Adrenal gland (tissue), 12 donors: ENCODE measurements around the gene FGF19. TPM values are rescaled to one million over a fixed set of nuclear protein-coding genes. Genes with fewer than 3 reads are reported as not detected.

ENCODE experiments used
- DNase-seq, 7 donors: peaks; one replicate each; pipeline ENCODE4 v3.0.0-alpha.2; 2019 to 2020
- H3K27ac ChIP-seq, 5 donors: fragments of 200-600 bp; sonication (generic) in 4 of 5; 1 replicate in 3 of 5; 2 replicates in 2 of 5; pipeline versions ENCODE4 v1.5.1 to v1.8.0; 2016 to 2020; ENCODE audit warnings: mild to moderate bottlenecking in 1 of 5
- H3K27me3 ChIP-seq: fragments of 200-600 bp; 2 replicates; pipeline ENCODE4 v1.8.0; 2021
- H3K36me3 ChIP-seq, 2 donors: fragments of 200-600 bp; replicated peaks in 1 of 2; 1 replicate in 1 of 2; 2 replicates in 1 of 2; pipeline versions ENCODE4 v1.5.1 to v1.8.0; 2018 to 2022
- H3K4me1 ChIP-seq, 2 donors: fragments of 200-600 bp; replicated peaks in 1 of 2; 1 replicate in 1 of 2; 2 replicates in 1 of 2; pipeline versions ENCODE4 v1.5.1 to v1.8.0; 2018 to 2021
- H3K4me3 ChIP-seq, 4 donors: fragments of 200-600 bp; sonication (generic) in 3 of 4; one replicate each; pipeline ENCODE4 v1.5.1; 2016 to 2018
- H3K9me3 ChIP-seq, 3 donors: fragments of 200-600 bp; sonication (generic) in 1 of 3; replicated peaks in 1 of 3; 1 replicate in 2 of 3; 2 replicates in 1 of 3; pipeline versions ENCODE4 v1.5.1 to v1.8.0; 2016 to 2021
- CTCF ChIP-seq, 6 experiments: fragments of 450-650 bp in 4 of 6; fragments of 200-600 bp in 2 of 6; sonication (generic) in 1 of 6; IDR thresholded peaks; 1 replicate in 5 of 6; 2 replicates in 1 of 6; pipeline versions ENCODE4 v1.5.1 to v1.8.0; 2016 to 2021; ENCODE audit warnings: antibody characterized with exemption in 6 of 6, mild to moderate bottlenecking in 2 of 6, moderate library complexity in 1 of 6
- POLR2A ChIP-seq, 2 donors: fragments of 450-650 bp; IDR thresholded peaks; one replicate each; pipeline ENCODE4 v1.6.1; 2017; ENCODE audit warnings: antibody characterized with exemption in 2 of 2, mild to moderate bottlenecking in 2 of 2, moderate library complexity in 1 of 2
- WGBS, 4 donors: extraction: QIAGEN DNeasy Blood & Tissue Kit in 2 of 4; methylation state at CpG; one replicate each; pipeline versions ENCODE4 v1.1.5 to v1.1.7; 2013 to 2017; 5-methylcytosine and 5-hydroxymethylcytosine counted together
- intact Hi-C, 2 donors: fragments of 100-400 bp; cut with DNase I; formaldehyde crosslinking; loops; one replicate each; pipeline versions ENCODE4 v1.14.1 to v1.15.0; 2022 to 2023
- polyA plus RNA-seq, 3 donors: library from polyadenylated mRNA; stranded (reverse); fragments of 200-250 nt in 2 of 3; fragments of 350-450 nt in 1 of 3; fragmentation: Illumina TruSeq in 1 of 3; extraction: RNeasy Lipid Tissue Mini Kit (QIAGEN cat#74804) in 1 of 3; gene quantifications; one replicate each; pipeline ENCODE4 v1.2.3, GENCODE V29; 2013 to 2014
- total RNA-seq, 9 donors: library from RNA; depleted of rRNA in 4 of 9; stranded (reverse); fragments of >200 nt in 4 of 9; fragments of 120-200 nt in 1 of 9; fragmentation: NEBNext Ultra II Directional in 1 of 9; extraction: Animal tissue kit (Norgen Biotek cat#: 25700) in 1 of 9; gene quantifications; one replicate each; pipeline versions ENCODE4 v1.1.0 to v1.2.4, GENCODE V29; 2013 to 2023
- donor health status: healthy with polysubstance abuse.
- donor health status: Bipolar disorder and iron deficiency.
- donor health status: DM: yes; HTN: yes; CAD: no.
- donor health status: DM: no; HTN: no; CAD: no.
- donor health status: DM: no; HTN: no; CAD: no.
- donor health status: DM: yes; HTN: yes; CAD: no.

The FGF19 gene
- total and polyA plus RNA-seq, 12 donors: not detected

GRCh38 chr11:69682221-69682620, 21.6 kb downstream of the FGF19 start:
- TF ChIP-seq POLR2A (IDR thresholded peaks at IDR 0.05): no peak
- TF ChIP-seq CTCF (IDR thresholded peaks at IDR 0.05): no peak
- H3K4me3 ChIP-seq: no peak overlapping the region
- DNase-seq: no peak
- H3K27me3 ChIP-seq: no peaks in the 10 kb centered on the region
- H3K4me1 ChIP-seq: no peaks in the 10 kb centered on the region
- H3K9me3 ChIP-seq: no peaks in the 10 kb centered on the region
- 76 to 86% (median 81%) methylated on average over 6 of the region's 6 CpGs for WGBS, 4 donors
- intact Hi-C loops: no loop called here
- no peak overlapping the region for H3K27ac ChIP-seq
- H3K36me3 ChIP-seq: no peaks in the 10 kb centered on the region

DNA sequence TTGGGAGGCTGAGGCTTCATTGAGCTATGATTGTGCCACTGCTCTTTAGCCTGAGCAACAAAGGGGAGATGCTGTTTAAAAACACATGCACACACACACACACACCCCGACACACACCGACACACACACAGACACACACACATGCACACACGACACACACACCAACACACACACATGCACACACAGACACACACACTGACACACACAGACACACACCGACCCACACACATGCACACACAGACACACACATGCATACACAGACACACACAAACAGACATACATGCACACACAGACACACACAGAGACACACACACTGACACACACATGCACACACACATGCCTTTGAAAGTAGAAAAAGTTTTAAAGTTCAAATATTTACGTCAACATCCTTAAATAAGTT, 23.1 kb downstream of the FGF19 start:
- no peaks in the 10 kb centered on the region for H3K27me3 ChIP-seq
- H3K4me3 ChIP-seq: no peak overlapping the region
- no peaks in the 10 kb centered on the region for H3K36me3 ChIP-seq
- intact Hi-C loops: no loop called here
- no peak for TF ChIP-seq POLR2A (IDR thresholded peaks at IDR 0.05)
- no peak for TF ChIP-seq CTCF (IDR thresholded peaks at IDR 0.05)
- 75 to 93% (median 88%) methylated on average over 4 to 5 of the region's 5 CpGs for WGBS, 4 donors
- no peaks in the 10 kb centered on the region for H3K4me1 ChIP-seq
- no peaks in the 10 kb centered on the region for H3K9me3 ChIP-seq
- DNase-seq: no peak
- H3K27ac ChIP-seq: no peak overlapping the region

GRCh38 chr11:69677749-69678148, 26.1 kb downstream of the FGF19 start:
- no peaks in the 10 kb centered on the region for H3K9me3 ChIP-seq
- intact Hi-C loops: no loop called here
- DNase-seq: no peak
- H3K4me1 ChIP-seq: peaks cover 11 to 16% of the 10 kb centered on the region in 2 donors
- TF ChIP-seq POLR2A (IDR thresholded peaks at IDR 0.05) (no peak), CTCF (IDR thresholded peaks at IDR 0.05) (no peak)
- H3K27me3 ChIP-seq: no peaks in the 10 kb centered on the region
- no peak overlapping the region for H3K4me3 ChIP-seq
- H3K27ac ChIP-seq: no peak overlapping the region
- H3K36me3 ChIP-seq: no peaks in the 10 kb centered on the region
- 52 to 68% (median 58%) methylated on average over 2 of the region's 2 CpGs for WGBS, 4 donors

DNA sequence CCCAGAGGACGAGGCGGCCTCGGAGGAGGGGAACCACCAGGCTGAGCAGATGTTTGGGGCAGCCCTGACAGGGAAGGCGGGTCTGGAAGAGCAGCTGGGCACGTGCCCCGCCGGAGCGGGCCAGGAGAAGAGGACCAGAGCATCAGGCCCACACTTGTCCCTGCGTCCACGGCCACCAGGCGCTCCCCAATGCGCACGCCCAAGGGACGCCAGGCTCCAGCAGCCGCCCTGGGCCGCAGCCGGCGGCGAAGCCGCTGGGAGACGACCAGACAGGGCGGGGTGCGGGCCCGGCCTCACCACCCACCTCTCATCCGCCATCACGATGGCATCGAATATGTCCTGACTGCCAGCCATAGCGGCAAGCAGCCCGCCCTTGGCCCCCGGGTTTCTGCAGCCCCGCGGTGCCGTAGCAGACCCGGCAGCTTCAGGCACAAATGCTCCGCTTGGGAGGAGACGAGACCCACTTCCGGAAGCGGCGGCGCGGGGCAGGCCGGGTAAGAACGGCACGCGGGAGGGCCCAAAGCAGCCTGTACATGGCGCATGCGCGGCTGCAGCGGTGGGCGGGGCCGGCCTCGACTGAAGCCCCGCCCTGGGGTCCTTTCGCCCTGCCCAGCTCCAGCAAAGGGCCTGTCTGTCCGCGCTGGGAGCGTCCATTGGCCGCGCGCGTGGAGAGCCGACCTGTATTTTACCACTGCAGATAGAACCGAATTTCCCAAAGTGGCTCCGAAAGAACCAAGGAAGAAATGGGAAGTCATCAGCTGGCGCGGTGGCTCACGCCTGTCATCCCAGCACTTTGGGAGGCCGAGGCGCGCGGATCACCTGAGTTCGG, 28.7 kb downstream of the FGF19 start, which contains the start of gene LTO1:
LTO1 (minus strand) TSS at position 468 of the 829 bp plus-strand sequence; CDS start at position 354, 114 bp downstream.
- intact Hi-C loops: no loop called here

More for the DNA sequence above, 28.7 kb downstream of the FGF19 start, which contains the start of gene LTO1:
- 0 to 8% (median 4%) methylated on average over 31 to 72 of the region's 72 CpGs for WGBS, 4 donors
- Histone ChIP-seq H3K36me3 (peaks cover 0 to 14% of the 10 kb centered on the region in 2 donors), H3K4me3 (peak within 1 kb of the TSS; percentile 73 to 100 (median 96)), H3K9me3 (no peaks in the 10 kb centered on the region), H3K27ac (peak within 1 kb of the TSS; percentile 23 to 94 (median 87)), H3K27me3 (no peaks in the 10 kb centered on the region), H3K4me1 (peaks cover 11 to 22% of the 10 kb centered on the region in 2 donors)
- peak in 4 of 6 experiments; percentile 9 to 31 (median 18) for TF ChIP-seq CTCF (IDR thresholded peaks at IDR 0.05)
- peak; percentile 67 to 85 for TF ChIP-seq POLR2A (IDR thresholded peaks at IDR 0.05)
- DNase-seq: peak; percentile 96 to 98 (median 98)
